GM21619 (cell line): Measurements from ENCODE around the gene AHSA1.
A peak's percentile ranks its signal among the peaks of the same experiment; 100 is the strongest.
"Not testable (repeated sequence)": the region's sequence is repeated elsewhere in the genome, so short reads cannot be mapped to it uniquely, and the experiment has no call there.

Experiments
- ATAC-seq: cut with Tn5 transposase; IDR thresholded peaks from one replicate; pipeline ENCODE4 v1.9.1; 2021; ENCODE audit not compliant: unreplicated experiment

The AHSA1 gene

GRCh38 chr14:77457522-77458248, at the start of gene AHSA1, which contains the start of gene VIPAS39:
AHSA1 (plus strand) TSS chr14:77458093; CDS start chr14:77458190, 97 bp downstream.
VIPAS39 (minus strand) TSS chr14:77457601; CDS start chr14:77454102, 3,499 bp downstream.
- ATAC-seq = peak; percentile 89

- no peak for ATAC-seq
Measured at GRCh38 chr14:77409131-77409533, 48.8 kb upstream of the AHSA1 start.

- not testable (repeated sequence) for ATAC-seq
Measured at GRCh38 chr14:77415403-77416030, 42.4 kb upstream of the AHSA1 start.

GRCh38 chr14:77416098-77416497, 41.8 kb upstream of the AHSA1 start:
- ATAC-seq = not testable (repeated sequence)

GRCh38 chr14:77416836-77417235, 41.1 kb upstream of the AHSA1 start:
- no peak for ATAC-seq

- no peak for ATAC-seq
Measured at GRCh38 chr14:77421201-77421600, 36.7 kb upstream of the AHSA1 start.

- ATAC-seq = no peak
Measured at GRCh38 chr14:77423423-77423822, 34.5 kb upstream of the AHSA1 start, which contains the start of gene NOXRED1. NOXRED1 (minus strand) TSS chr14:77423523; CDS start chr14:77422889, 634 bp downstream.

- no peak for ATAC-seq
Measured at GRCh38 chr14:77424862-77425261, 33.0 kb upstream of the AHSA1 start.

GRCh38 chr14:77426396-77426795, 31.5 kb upstream of the AHSA1 start:
- no peak for ATAC-seq

- ATAC-seq = no peak
Measured at GRCh38 chr14:77436042-77436441, 21.9 kb upstream of the AHSA1 start.

- no peak for ATAC-seq
Measured at GRCh38 chr14:77438596-77438995, 19.3 kb upstream of the AHSA1 start.

GRCh38 chr14:77439861-77440260, 18.0 kb upstream of the AHSA1 start:
- no peak for ATAC-seq

GRCh38 chr14:77442196-77442595, 15.7 kb upstream of the AHSA1 start:
- ATAC-seq = no peak

- no peak for ATAC-seq
Measured at GRCh38 chr14:77455966-77456640, 1.8 kb upstream of the AHSA1 start.

GRCh38 chr14:77457115-77457521, 775 bp upstream of the AHSA1 start:
- no peak for ATAC-seq

- ATAC-seq = peak; percentile 23
Measured at GRCh38 chr14:77458249-77458950, 507 bp downstream of the AHSA1 start.

GRCh38 chr14:77459072-77459723, 1.3 kb downstream of the AHSA1 start:
- no peak for ATAC-seq

- no peak for ATAC-seq
Measured at GRCh38 chr14:77467801-77468200, 9.9 kb downstream of the AHSA1 start.

- ATAC-seq = no peak
Measured at GRCh38 chr14:77469067-77469505, 11.2 kb downstream of the AHSA1 start.

GRCh38 chr14:77469539-77469938, 11.6 kb downstream of the AHSA1 start:
- no peak for ATAC-seq
